HG02571 (cell line): Measurements from ENCODE around the gene MAP1B.

Source experiments
- ATAC-seq: cut with Tn5 transposase; IDR thresholded peaks from one replicate; pipeline ENCODE4 v1.9.1; 2021; ENCODE audit warnings: mild to moderate bottlenecking, moderate library complexity; ENCODE audit not compliant: unreplicated experiment

MAP1B gene

DNA sequence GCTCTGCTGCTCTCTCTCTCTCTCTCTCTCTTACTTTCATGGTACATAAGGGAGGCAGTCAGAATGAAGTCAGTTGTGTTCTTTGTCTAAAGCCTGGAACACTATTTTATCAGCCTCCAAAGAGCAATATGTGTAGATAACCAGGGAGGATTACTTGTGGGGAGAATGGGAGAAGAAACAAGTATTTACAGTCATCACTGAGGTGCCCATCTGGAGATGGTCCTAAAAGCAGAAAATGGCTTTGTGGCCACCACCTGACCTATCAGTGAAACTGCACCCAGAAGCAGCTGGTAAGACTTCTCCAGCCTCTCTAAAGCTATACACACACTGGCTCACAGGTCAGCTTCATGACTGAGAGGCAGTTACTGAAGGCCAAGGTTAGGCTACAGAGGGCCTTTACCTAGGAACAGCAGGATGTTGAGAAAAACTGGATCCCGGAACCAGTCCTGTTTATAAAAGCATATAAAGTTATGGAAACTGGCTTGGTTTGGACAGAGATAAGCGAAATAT, 137.6 kb downstream of the MAP1B start:
- peak; percentile 94 for ATAC-seq

DNA sequence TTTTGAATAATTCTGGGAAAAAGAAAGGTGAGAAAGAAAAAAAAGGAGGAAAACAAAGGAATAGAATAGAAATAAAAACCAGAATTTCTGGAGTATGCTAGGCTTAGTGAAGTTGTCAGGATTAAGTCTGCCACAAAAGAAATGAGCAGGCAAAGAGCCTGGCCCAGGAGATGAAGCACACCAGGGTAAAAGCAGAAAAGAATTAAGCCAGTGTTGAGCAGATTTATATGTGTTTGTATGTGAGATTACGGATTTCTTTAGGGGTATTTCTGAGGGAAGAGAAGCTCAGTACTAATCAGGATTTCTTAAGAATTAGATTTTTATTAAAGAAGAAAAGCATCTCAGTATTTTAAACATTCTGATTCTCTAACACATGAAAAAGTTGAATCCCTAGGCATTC, 138.3 kb downstream of the MAP1B start:
- ATAC-seq, result no peak

DNA sequence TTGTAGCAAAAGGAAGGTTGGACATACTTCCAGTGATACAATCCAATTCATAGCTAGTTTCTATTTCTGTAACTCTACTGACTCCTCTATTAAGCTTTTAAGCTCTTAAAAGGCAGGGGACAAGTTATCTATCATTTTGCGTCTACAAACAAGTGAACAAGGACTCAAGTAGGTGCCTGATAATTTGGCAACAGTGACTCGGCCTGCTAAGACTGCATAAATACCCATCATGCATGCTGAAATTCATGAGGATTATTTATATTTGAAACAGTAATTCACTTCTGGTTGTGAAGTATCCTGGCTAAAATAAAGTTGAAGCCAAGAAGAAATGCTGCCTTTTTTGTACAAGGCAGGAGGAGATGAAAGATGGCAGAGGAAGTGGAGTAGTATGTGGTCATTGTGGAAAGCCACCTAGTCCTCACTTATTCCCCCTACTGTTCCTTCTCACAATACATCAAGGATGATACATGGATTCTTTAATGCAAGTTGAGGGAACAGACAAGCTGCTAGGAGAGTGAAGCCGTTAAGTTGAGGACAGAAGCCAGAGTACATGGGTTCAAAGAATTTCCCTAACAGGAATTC, 138.8 kb downstream of the MAP1B start:
- no peak for ATAC-seq

DNA sequence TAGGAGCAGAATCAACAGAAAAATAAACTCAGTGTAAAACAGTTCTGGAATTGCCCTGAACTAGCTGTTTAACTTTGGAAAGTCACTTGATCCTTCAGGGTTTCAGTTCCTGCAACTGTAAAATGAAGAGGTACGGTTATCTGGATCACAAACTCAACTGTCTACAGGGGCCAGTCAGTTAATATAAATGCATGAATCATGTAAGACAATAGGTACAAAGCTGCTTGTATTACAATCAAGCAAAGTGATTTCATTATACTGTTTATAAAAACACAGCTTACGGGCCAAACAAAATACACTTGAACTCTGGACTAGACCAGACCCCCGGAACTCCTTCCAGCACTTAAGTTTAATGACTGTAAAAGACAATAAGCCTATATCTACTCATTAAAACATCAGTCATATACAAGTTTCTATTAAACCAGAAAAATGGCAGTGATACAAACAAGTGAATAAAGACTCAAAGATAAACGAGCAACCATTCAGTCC, 139.7 kb downstream of the MAP1B start:
- no peak for ATAC-seq

DNA sequence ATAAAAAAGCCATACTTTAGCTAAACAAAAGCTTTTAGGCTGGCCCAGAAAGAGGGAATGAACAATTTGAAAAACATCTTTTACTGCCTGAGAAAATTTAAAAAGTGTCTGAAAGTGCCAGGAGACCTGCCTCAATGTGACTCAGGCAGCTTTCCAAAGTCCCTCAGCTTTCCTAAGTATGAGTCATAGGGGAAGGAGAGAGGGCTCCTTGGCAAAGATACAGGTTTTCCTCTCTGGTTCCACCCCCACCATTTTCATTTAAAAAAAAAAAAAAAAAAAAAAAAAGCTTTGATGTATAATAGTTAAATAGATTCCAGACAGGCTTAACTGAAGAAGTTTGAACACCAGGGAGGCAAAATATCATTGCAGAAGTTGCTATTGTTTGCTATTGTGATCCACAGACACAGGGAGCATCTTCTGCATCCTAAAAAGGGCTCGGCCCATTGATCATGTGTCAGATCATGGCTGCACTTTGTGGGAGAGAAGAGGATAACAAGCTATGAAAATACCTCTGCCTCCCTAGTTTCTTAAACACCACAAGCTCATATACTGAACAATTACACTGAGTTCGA, 141.2 kb downstream of the MAP1B start:
- no peak for ATAC-seq

DNA sequence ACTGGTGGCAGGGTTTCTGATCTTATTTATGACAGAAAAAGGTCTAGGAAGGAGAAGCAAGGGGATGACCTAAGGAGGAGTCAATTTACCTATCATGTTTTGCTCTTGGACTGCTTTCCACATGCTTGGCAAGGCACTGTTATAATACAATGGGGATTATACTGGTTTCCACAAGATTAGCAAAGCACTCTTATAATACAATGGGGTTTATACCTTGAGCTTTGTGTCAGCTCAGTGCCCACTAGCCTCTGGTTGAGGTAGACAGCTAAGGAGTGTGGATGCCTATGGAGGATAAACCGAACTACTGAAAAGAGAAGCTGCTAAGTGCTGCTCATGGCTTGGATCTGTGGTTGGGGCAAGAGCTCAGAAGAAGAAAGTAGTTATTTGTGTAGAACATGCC, 144.1 kb downstream of the MAP1B start:
- ATAC-seq, result no peak

DNA sequence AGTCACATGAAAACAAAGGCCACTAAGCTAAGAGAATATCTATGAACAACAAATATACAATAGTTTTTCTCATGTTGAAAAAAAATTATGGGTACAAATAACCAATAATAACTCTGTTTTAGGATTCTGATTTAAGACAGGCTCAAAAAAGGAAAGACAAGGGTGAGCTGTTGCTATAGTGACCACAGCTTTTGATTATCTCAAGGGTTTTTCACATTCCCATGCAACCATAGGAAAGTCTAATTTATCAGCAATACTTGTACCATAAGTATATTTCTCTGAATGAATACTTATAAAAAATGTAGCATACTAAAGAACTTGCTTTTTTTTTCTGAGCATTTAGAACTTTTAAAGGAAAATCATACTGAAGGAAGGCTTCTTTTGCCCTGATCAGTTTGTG, 144.7 kb downstream of the MAP1B start:
- no peak for ATAC-seq

DNA sequence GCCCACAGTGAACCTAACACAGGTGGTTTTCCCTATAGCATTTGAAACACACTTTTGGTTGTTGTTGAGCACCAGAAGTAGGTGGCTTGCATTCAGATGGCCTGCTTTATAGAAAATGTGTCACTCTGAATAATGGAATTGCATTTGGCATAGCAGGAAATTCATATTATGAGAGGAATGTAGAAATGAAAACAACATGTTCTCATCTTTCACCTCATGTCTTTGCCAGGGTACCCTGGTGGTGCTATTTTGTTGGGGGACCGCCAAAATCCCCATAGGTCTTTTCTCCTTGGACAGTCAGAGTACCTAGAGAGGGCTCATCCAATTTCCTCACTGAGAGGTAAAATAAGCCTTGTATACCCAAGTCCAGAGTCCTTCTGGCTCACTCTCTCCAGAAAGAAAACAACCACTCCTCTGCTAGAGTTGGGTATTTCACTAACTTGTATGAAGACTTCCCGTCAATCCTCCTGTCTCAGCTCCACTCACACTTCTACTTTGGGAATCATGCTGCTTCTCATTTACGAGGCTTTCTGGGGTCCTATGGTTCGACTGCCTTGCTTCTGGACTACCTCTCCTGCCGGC, 145.4 kb downstream of the MAP1B start:
- no peak for ATAC-seq

DNA sequence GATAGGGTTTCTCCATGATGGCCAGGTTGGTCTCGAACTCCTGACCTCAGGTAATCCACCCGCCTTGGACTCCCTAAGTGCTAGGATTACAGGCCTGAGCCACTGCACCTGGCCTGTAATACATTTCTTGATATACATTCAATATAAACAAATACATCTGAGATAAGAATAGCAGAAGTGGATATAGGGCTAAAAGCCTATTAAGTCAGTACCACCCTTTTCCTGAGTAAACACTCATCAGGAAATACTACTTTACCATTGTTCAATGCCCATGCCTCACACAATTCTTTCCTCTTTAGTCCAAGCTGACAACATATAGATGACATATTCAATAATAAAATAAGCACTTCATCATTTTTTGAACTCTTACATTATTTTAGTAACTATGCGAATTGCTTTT, 148.0 kb downstream of the MAP1B start:
- ATAC-seq, result no peak

DNA sequence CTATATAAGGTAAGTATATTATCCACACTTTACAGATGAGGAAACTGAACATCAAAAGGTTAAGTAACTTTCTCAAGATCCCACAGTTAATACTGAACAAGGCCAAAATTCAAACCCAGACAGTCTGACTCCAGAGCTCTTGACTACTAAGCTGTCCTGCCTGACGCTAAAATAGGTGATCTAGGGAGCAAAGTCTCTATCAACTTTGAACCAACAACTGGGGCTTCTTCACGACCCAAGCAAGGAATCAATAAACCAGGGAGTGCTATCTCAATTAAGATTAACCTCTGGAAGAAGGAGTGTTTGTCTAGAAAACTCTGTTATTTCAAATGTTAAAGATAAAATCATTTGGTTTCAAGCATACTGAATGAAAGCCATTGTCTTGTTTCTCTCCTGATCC, 148.4 kb downstream of the MAP1B start:
- ATAC-seq, result no peak

DNA sequence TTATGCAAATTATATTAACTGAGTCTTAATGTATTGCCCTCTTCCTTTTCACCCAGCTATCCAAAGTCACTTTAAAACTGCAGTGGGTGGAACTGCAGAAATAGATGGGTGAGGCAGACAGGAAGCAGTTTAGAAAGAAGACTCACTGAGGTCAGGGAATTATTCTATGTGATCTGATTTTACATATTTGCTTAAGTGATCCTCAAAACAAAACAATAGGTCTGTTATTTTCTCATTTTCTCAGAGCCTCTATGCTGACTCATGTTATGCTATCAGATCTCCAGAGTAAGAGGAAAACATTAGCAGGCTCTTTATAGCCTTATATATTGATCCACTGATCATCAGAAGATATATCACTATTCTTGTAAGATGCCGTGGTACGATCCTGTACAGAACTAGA, 149.3 kb downstream of the MAP1B start:
- ATAC-seq, result no peak
